Measurements from ENCODE around the gene CMPK2. TPM values are rescaled to one million over a fixed set of nuclear protein-coding genes. Genes with fewer than 3 reads are reported as not detected.

CMPK2 gene
- total RNA-seq, 1 donor from 2014 or later = 0.49 TPM

GRCh38 chr2:6885551-6885950, 19.8 kb upstream of the CMPK2 start:
- no peak for TF ChIP-seq CTCF (IDR thresholded peaks at IDR 0.05; ENCODE audit: unreplicated experiment)
- peaks cover 5% of the 10 kb centered on the region for H3K4me1 Mint-ChIP-seq (ENCODE audit: unreplicated experiment)
- DNase-seq (ENCODE audit: low spot score) = no peak
- no peak overlapping the region for H3K4me3 Mint-ChIP-seq (ENCODE audit: unreplicated experiment)
- H3K27me3 Mint-ChIP-seq (ENCODE audit: unreplicated experiment) = no peaks in the 10 kb centered on the region
- H3K27ac Mint-ChIP-seq (ENCODE audit: unreplicated experiment) = no peak overlapping the region
- no peaks in the 10 kb centered on the region for H3K36me3 Mint-ChIP-seq (ENCODE audit: low read depth, unreplicated experiment)
- H3K9me3 Mint-ChIP-seq (ENCODE audit: unreplicated experiment) = no peaks in the 10 kb centered on the region

GRCh38 chr2:6883448-6884122, 17.9 kb upstream of the CMPK2 start:
- H3K9me3 Mint-ChIP-seq (ENCODE audit: unreplicated experiment) = no peaks in the 10 kb centered on the region
- no peak overlapping the region for H3K4me3 Mint-ChIP-seq (ENCODE audit: unreplicated experiment)
- peaks cover 2% of the 10 kb centered on the region for H3K27me3 Mint-ChIP-seq (ENCODE audit: unreplicated experiment)
- no peaks in the 10 kb centered on the region for H3K36me3 Mint-ChIP-seq (ENCODE audit: low read depth, unreplicated experiment)
- H3K4me1 Mint-ChIP-seq (ENCODE audit: unreplicated experiment) = peaks cover 5% of the 10 kb centered on the region
- no peak overlapping the region for H3K27ac Mint-ChIP-seq (ENCODE audit: unreplicated experiment)
- DNase-seq (ENCODE audit: low spot score) = no peak
- TF ChIP-seq CTCF (IDR thresholded peaks at IDR 0.05; ENCODE audit: unreplicated experiment) = no peak

- no peak for TF ChIP-seq CTCF (IDR thresholded peaks at IDR 0.05; ENCODE audit: unreplicated experiment)
- H3K4me1 Mint-ChIP-seq (ENCODE audit: unreplicated experiment) = no peaks in the 10 kb centered on the region
- DNase-seq (ENCODE audit: low spot score) = no peak
- H3K27ac Mint-ChIP-seq (ENCODE audit: unreplicated experiment) = no peak overlapping the region
- no peaks in the 10 kb centered on the region for H3K36me3 Mint-ChIP-seq (ENCODE audit: low read depth, unreplicated experiment)
- no peaks in the 10 kb centered on the region for H3K9me3 Mint-ChIP-seq (ENCODE audit: unreplicated experiment)
- peaks cover 2% of the 10 kb centered on the region for H3K27me3 Mint-ChIP-seq (ENCODE audit: unreplicated experiment)
- no peak overlapping the region for H3K4me3 Mint-ChIP-seq (ENCODE audit: unreplicated experiment)
Observed at GRCh38 chr2:6881516-6881915, 15.8 kb upstream of the CMPK2 start.

- H3K4me1 Mint-ChIP-seq (ENCODE audit: unreplicated experiment) = no peaks in the 10 kb centered on the region
- no peak overlapping the region for H3K27ac Mint-ChIP-seq (ENCODE audit: unreplicated experiment)
- H3K9me3 Mint-ChIP-seq (ENCODE audit: unreplicated experiment) = no peaks in the 10 kb centered on the region
- H3K36me3 Mint-ChIP-seq (ENCODE audit: low read depth, unreplicated experiment) = no peaks in the 10 kb centered on the region
- H3K27me3 Mint-ChIP-seq (ENCODE audit: unreplicated experiment) = peaks cover 2% of the 10 kb centered on the region
- TF ChIP-seq CTCF (IDR thresholded peaks at IDR 0.05; ENCODE audit: unreplicated experiment) = no peak
- no peak overlapping the region for H3K4me3 Mint-ChIP-seq (ENCODE audit: unreplicated experiment)
- no peak for DNase-seq (ENCODE audit: low spot score)
Observed at GRCh38 chr2:6881046-6881445, 15.3 kb upstream of the CMPK2 start.

- no peak for DNase-seq (ENCODE audit: low spot score)
- no peaks in the 10 kb centered on the region for H3K36me3 Mint-ChIP-seq (ENCODE audit: low read depth, unreplicated experiment)
- H3K4me3 Mint-ChIP-seq (ENCODE audit: unreplicated experiment) = no peak overlapping the region
- TF ChIP-seq CTCF (IDR thresholded peaks at IDR 0.05; ENCODE audit: unreplicated experiment) = no peak
- no peaks in the 10 kb centered on the region for H3K4me1 Mint-ChIP-seq (ENCODE audit: unreplicated experiment)
- H3K27ac Mint-ChIP-seq (ENCODE audit: unreplicated experiment) = no peak overlapping the region
- H3K9me3 Mint-ChIP-seq (ENCODE audit: unreplicated experiment) = no peaks in the 10 kb centered on the region
- peaks cover 2% of the 10 kb centered on the region for H3K27me3 Mint-ChIP-seq (ENCODE audit: unreplicated experiment)
Observed at GRCh38 chr2:6880200-6880733, 14.6 kb upstream of the CMPK2 start.

Measured in endothelial cell (in vitro differentiated cells).